EL (cell line): ENCODE data around the gene DNAJA1.

ENCODE experiments used
- DNase-seq: peaks from one replicate; pipeline ENCODE4 v3.0.0-alpha.2; 2016

The DNAJA1 gene

GRCh38 chr9:33029231-33029786 lies 4.2 kb downstream of the DNAJA1 start:
- peak; percentile 52 for DNase-seq

- no peak for DNase-seq
These were observed 5.2 kb downstream of the DNAJA1 start for GRCh38 chr9:33030285-33030684.

GRCh38 chr9:33032292-33032691 lies 7.2 kb downstream of the DNAJA1 start:
- no peak for DNase-seq

GRCh38 chr9:33032865-33033264 lies 7.8 kb downstream of the DNAJA1 start:
- DNase-seq = no peak

- DNase-seq = no peak
These were observed 15.8 kb downstream of the DNAJA1 start for GRCh38 chr9:33040792-33041431.

GRCh38 chr9:33041432-33042188 lies 16.5 kb downstream of the DNAJA1 start:
- DNase-seq = peak; percentile 18

GRCh38 chr9:33042473-33042872 lies 17.4 kb downstream of the DNAJA1 start:
- DNase-seq = no peak

- DNase-seq = no peak
These were observed 18.6 kb downstream of the DNAJA1 start for GRCh38 chr9:33043671-33044070.

- peak; percentile 92 for DNase-seq
These were observed 19.1 kb downstream of the DNAJA1 start for GRCh38 chr9:33044162-33044673.

- DNase-seq = peak; percentile 33
These were observed 19.7 kb downstream of the DNAJA1 start for GRCh38 chr9:33044677-33045282.

- DNase-seq = no peak
These were observed 21.0 kb downstream of the DNAJA1 start for GRCh38 chr9:33046061-33046460.

GRCh38 chr9:33048054-33048465 lies 23.0 kb downstream of the DNAJA1 start:
- no peak for DNase-seq

GRCh38 chr9:33049680-33050361 lies 24.7 kb downstream of the DNAJA1 start:
- no peak for DNase-seq

GRCh38 chr9:33051144-33051543 lies 26.1 kb downstream of the DNAJA1 start:
- no peak for DNase-seq

GRCh38 chr9:33065157-33066076 lies 40.3 kb downstream of the DNAJA1 start:
- no peak for DNase-seq

GRCh38 chr9:33068991-33069390 lies 43.9 kb downstream of the DNAJA1 start:
- DNase-seq = no peak

- peak; percentile 98 for DNase-seq
These were observed 51.3 kb downstream of the DNAJA1 start, which contains the start of gene SMU1 for GRCh38 chr9:33076046-33077004. Gene SMU1 (minus strand): TSS chr9:33076674. CDS start chr9:33076608, 66 bp downstream.

- no peak for DNase-seq
These were observed 55.5 kb downstream of the DNAJA1 start for GRCh38 chr9:33080534-33080933.

- DNase-seq = peak; percentile 87
These were observed 56.2 kb downstream of the DNAJA1 start for GRCh38 chr9:33081128-33081851.

- no peak for DNase-seq
These were observed 57.1 kb downstream of the DNAJA1 start for GRCh38 chr9:33082128-33082527.
